Liver (tissue), 9 donors: Measurements from ENCODE around the gene NOPCHAP1. TPM values are rescaled to one million over a fixed set of nuclear protein-coding genes. Genes with fewer than 3 reads are reported as not detected.

Source experiments
- DNase-seq: peaks from one replicate; pipeline ENCODE4 v3.0.0-alpha.2; 2017; ENCODE audit warnings: low spot score
- H3K27ac ChIP-seq, 2 donors: one replicate each; pipeline ENCODE4 v1.7.0; 2013; ENCODE audit warnings: inconsistent platforms in 2 of 2, low read length in 2 of 2, control low read depth in 1 of 2, low read depth in 1 of 2, mild to moderate bottlenecking in 1 of 2
- H3K27me3 ChIP-seq, 4 donors: one replicate each; pipeline versions ENCODE4 v1.6.1 to v1.7.0; 2013; ENCODE audit warnings: low read length in 3 of 4, inconsistent platforms in 1 of 4, mild to moderate bottlenecking in 1 of 4, moderate library complexity in 1 of 4; ENCODE audit not compliant: control insufficient read depth in 4 of 4, insufficient read depth in 4 of 4
- H3K36me3 ChIP-seq, 4 donors: one replicate each; pipeline versions ENCODE4 v1.6.1 to v1.7.0; 2013; ENCODE audit warnings: low read length in 3 of 4, mild to moderate bottlenecking in 3 of 4, low read depth in 1 of 4, moderate library complexity in 1 of 4; ENCODE audit not compliant: control insufficient read depth in 4 of 4, insufficient read depth in 3 of 4
- H3K4me1 ChIP-seq, 4 donors: one replicate each; pipeline versions ENCODE4 v1.6.1 to v1.7.0; 2013; ENCODE audit warnings: low read length in 3 of 4, mild to moderate bottlenecking in 3 of 4, moderate library complexity in 1 of 4; ENCODE audit not compliant: control insufficient read depth in 4 of 4, insufficient read depth in 4 of 4
- H3K4me3 ChIP-seq, 3 donors: one replicate each; pipeline versions ENCODE4 v1.6.1 to v1.7.0; 2013; ENCODE audit warnings: low read length in 3 of 3, control low read depth in 1 of 3, low read depth in 1 of 3, mild to moderate bottlenecking in 1 of 3
- H3K9ac ChIP-seq, 2 donors: one replicate each; pipeline ENCODE4 v1.7.0; 2013; ENCODE audit warnings: low read length in 2 of 2, mild to moderate bottlenecking in 2 of 2, moderate library complexity in 2 of 2, control low read depth in 1 of 2, low read depth in 1 of 2
- H3K9me3 ChIP-seq, 4 donors: one replicate each; pipeline versions ENCODE4 v1.6.1 to v1.7.0; 2013; ENCODE audit warnings: low read length in 3 of 4; ENCODE audit not compliant: control insufficient read depth in 4 of 4
- EGR1 ChIP-seq, 2 donors: IDR thresholded peaks; 2 replicates each; pipeline ENCODE4 v1.6.1; 2016 to 2018; ENCODE audit warnings: antibody characterized with exemption in 2 of 2, low read depth in 2 of 2
- FOXA1 ChIP-seq: IDR thresholded peaks from 2 replicates; pipeline ENCODE4 v1.6.1; 2016; ENCODE audit warnings: antibody characterized with exemption
- GABPA ChIP-seq, 2 donors: IDR thresholded peaks in 1 of 2; conservative IDR thresholded peaks in 1 of 2; 2 replicates each; pipeline ENCODE4 v1.6.1; 2016; ENCODE audit warnings: antibody characterized with exemption in 2 of 2, mild to moderate bottlenecking in 1 of 2, moderate library complexity in 1 of 2
- HNF4A ChIP-seq, 2 donors: conservative IDR thresholded peaks; 2 replicates each; pipeline ENCODE4 v1.6.1; 2016; ENCODE audit warnings: antibody characterized with exemption in 2 of 2, mild to moderate bottlenecking in 2 of 2
- HNF4G ChIP-seq: IDR thresholded peaks from 2 replicates; pipeline ENCODE4 v1.6.1; 2016; ENCODE audit warnings: antibody characterized with exemption
- JUND ChIP-seq, 2 donors: IDR thresholded peaks; 2 replicates each; pipeline ENCODE4 v1.6.1; 2016; ENCODE audit warnings: antibody characterized with exemption in 2 of 2
- RAD21 ChIP-seq, 2 donors: IDR thresholded peaks; 2 replicates each; pipeline ENCODE4 v1.6.1; 2016; ENCODE audit warnings: antibody characterized with exemption in 2 of 2, mild to moderate bottlenecking in 2 of 2
- RXRA ChIP-seq, 2 donors: IDR thresholded peaks; 2 replicates each; pipeline ENCODE4 v1.6.1; 2017 to 2018; ENCODE audit warnings: antibody characterized with exemption in 2 of 2, mild to moderate bottlenecking in 1 of 2
- SP1 ChIP-seq: IDR thresholded peaks from 2 replicates; pipeline ENCODE4 v1.6.1; 2018; ENCODE audit warnings: antibody characterized with exemption, mild to moderate bottlenecking
- TAF1 ChIP-seq: conservative IDR thresholded peaks from 2 replicates; pipeline ENCODE4 v1.6.1; 2016; ENCODE audit warnings: antibody characterized with exemption, mild to moderate bottlenecking
- YY1 ChIP-seq: IDR thresholded peaks from 2 replicates; pipeline ENCODE4 v1.6.1; 2016; ENCODE audit warnings: antibody characterized with exemption, mild to moderate bottlenecking
- WGBS: extraction: QIAGEN DNeasy Blood & Tissue Kit; methylation state at CpG from one replicate; pipeline ENCODE4 v1.1.7; 2013; 5-methylcytosine and 5-hydroxymethylcytosine counted together
- polyA plus RNA-seq, 2 donors: library from polyadenylated mRNA; stranded (reverse) in 1 of 2; unstranded in 1 of 2; fragments of 200-250 nt in 1 of 2; fragments of >200 nt in 1 of 2; fragmentation: Nextera tagmentation in 1 of 2; extraction: Ambion mirVana in 1 of 2; gene quantifications; one replicate each; pipeline versions ENCODE4 v1.2.1 to v1.2.3, GENCODE V29; 2013 to 2015
- total RNA-seq, 2 donors: library from RNA; depleted of rRNA; stranded (reverse); fragments of >200 nt; gene quantifications; one replicate each; pipeline ENCODE4 v1.2.3, GENCODE V29; 2014
- TF ChIP-seq, protein P1 (sequence below): IDR thresholded peaks from 2 replicates; pipeline ENCODE4 v1.6.1; 2016; ENCODE audit warnings: antibody characterized with exemption, mild to moderate bottlenecking
- TF ChIP-seq, protein P2 (sequence below): IDR thresholded peaks from 2 replicates; pipeline ENCODE4 v1.6.1; 2016; ENCODE audit warnings: antibody characterized with exemption
- TF ChIP-seq, protein P3 (sequence below): IDR thresholded peaks from 2 replicates; pipeline ENCODE4 v1.6.1; 2016; ENCODE audit warnings: antibody characterized with exemption
- TF ChIP-seq, protein P4 (sequence below): IDR thresholded peaks from 2 replicates; pipeline ENCODE4 v1.6.1; 2016; ENCODE audit warnings: antibody characterized with exemption
- TF ChIP-seq, protein P5 (sequence below): fragments of 150-350 bp; IDR thresholded peaks from 2 replicates; pipeline ENCODE4 v1.5.1; 2017; ENCODE audit warnings: improper control_type of control experiment, low read depth, low read length; ENCODE audit not compliant: missing input control
- donor health status: healthy.
- donor health status: healthy.
- donor health status: healthy.
- donor health status: healthy.
- donor health status: healthy.

NOPCHAP1 gene
- total and polyA plus RNA-seq, 4 donors = 2.1 to 18.6 (median 3.5) TPM

DNA sequence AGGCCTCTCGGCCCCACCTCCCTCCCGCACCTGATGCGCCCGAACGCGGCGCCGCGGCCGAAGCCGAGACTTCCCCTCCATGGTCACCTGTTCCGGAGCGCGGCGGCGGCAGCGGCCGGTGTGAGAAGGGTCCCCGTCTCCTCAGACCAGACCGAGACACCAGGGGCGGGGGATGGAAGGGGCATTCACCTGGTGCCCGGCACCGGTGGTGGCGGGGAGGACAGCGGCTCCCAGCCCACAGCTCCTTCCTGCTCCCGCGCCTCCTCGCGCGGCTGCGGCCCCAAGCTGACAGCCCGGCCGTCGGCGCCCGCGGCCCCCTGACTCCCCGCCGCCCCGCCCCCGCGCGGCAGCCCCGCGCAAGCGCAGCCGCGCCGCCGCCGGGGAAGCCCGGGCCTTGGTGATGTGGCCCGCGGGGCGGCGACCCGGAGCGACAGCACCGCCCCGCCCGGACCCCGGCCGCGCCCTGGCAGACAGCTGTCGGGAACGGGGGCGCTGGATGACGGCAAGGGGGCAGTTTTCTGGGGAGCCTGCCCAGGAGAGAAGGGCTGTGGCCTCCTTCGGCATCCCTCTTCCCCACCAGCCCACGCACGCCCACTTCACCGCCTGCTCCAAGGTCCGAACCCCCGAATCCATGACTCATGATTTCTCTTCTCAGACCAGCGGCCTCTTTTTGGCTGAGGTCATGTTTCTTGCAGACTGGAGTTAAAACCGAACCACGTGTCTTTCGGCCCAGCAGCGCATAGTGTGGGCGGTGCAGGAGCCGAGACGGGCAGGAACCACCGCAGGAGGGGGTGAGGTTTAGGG is 27.9 kb upstream of the NOPCHAP1 start, which contains the start of gene SLC41A2 (continued):
- TF ChIP-seq, protein P1, sequence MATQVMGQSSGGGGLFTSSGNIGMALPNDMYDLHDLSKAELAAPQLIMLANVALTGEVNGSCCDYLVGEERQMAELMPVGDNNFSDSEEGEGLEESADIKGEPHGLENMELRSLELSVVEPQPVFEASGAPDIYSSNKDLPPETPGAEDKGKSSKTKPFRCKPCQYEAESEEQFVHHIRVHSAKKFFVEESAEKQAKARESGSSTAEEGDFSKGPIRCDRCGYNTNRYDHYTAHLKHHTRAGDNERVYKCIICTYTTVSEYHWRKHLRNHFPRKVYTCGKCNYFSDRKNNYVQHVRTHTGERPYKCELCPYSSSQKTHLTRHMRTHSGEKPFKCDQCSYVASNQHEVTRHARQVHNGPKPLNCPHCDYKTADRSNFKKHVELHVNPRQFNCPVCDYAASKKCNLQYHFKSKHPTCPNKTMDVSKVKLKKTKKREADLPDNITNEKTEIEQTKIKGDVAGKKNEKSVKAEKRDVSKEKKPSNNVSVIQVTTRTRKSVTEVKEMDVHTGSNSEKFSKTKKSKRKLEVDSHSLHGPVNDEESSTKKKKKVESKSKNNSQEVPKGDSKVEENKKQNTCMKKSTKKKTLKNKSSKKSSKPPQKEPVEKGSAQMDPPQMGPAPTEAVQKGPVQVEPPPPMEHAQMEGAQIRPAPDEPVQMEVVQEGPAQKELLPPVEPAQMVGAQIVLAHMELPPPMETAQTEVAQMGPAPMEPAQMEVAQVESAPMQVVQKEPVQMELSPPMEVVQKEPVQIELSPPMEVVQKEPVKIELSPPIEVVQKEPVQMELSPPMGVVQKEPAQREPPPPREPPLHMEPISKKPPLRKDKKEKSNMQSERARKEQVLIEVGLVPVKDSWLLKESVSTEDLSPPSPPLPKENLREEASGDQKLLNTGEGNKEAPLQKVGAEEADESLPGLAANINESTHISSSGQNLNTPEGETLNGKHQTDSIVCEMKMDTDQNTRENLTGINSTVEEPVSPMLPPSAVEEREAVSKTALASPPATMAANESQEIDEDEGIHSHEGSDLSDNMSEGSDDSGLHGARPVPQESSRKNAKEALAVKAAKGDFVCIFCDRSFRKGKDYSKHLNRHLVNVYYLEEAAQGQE = peak; percentile 33
- TF ChIP-seq SP1 (peak; percentile 59), HNF4G (no peak), YY1 (no peak)
- TF ChIP-seq, protein P2, sequence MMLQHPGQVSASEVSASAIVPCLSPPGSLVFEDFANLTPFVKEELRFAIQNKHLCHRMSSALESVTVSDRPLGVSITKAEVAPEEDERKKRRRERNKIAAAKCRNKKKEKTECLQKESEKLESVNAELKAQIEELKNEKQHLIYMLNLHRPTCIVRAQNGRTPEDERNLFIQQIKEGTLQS = no peak

DNA sequence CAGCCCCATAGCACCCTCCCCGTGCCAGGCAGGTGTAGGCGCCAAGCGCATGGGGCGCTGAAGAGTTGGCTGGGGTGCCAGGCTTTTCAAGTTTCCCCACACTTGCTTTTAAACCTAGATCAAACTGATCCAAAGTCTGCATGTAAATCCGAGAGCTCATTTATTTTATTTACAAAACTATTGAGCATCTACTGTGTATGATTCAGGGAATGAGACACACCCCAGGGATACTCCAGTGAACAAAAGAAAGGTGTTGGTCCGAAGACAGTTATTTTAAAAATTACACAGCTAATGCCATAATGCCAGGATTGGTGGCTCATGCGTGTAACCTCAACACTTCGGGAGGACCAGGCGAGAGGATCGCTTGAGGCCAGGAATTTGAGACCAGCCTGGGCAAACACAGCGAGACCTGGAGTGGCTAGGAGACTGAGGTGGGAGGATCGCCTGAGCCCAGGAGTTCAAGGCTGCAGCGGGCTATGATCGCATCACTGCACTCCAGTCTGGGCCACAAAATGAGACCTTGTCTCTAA is 27.2 kb upstream of the NOPCHAP1 start:
- TF ChIP-seq FOXA1 (no peak), RAD21 (IDR thresholded peaks at IDR 0.05) (no peak), SP1 (no peak), TAF1 (no peak), GABPA (IDR thresholded peaks at IDR 0.05 in 1 of 2, conservative IDR thresholded peaks at IDR 0.05 in 1 of 2) (no peak), HNF4G (no peak), EGR1 (IDR thresholded peaks at IDR 0.05; ENCODE audit: low read depth in 2 of 2) (no peak), JUND (IDR thresholded peaks at IDR 0.05) (no peak), RXRA (IDR thresholded peaks at IDR 0.05) (peak in 1 of 2 donors; percentile 3), HNF4A (conservative IDR thresholded peaks at IDR 0.05) (peak in 1 of 2 donors; percentile 24)
- TF ChIP-seq, protein P3, sequence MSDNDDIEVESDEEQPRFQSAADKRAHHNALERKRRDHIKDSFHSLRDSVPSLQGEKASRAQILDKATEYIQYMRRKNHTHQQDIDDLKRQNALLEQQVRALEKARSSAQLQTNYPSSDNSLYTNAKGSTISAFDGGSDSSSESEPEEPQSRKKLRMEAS = peak; percentile 68
- TF ChIP-seq, protein P4, sequence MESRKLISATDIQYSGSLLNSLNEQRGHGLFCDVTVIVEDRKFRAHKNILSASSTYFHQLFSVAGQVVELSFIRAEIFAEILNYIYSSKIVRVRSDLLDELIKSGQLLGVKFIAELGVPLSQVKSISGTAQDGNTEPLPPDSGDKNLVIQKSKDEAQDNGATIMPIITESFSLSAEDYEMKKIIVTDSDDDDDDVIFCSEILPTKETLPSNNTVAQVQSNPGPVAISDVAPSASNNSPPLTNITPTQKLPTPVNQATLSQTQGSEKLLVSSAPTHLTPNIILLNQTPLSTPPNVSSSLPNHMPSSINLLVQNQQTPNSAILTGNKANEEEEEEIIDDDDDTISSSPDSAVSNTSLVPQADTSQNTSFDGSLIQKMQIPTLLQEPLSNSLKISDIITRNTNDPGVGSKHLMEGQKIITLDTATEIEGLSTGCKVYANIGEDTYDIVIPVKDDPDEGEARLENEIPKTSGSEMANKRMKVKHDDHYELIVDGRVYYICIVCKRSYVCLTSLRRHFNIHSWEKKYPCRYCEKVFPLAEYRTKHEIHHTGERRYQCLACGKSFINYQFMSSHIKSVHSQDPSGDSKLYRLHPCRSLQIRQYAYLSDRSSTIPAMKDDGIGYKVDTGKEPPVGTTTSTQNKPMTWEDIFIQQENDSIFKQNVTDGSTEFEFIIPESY = no peak
- TF ChIP-seq, protein P5, sequence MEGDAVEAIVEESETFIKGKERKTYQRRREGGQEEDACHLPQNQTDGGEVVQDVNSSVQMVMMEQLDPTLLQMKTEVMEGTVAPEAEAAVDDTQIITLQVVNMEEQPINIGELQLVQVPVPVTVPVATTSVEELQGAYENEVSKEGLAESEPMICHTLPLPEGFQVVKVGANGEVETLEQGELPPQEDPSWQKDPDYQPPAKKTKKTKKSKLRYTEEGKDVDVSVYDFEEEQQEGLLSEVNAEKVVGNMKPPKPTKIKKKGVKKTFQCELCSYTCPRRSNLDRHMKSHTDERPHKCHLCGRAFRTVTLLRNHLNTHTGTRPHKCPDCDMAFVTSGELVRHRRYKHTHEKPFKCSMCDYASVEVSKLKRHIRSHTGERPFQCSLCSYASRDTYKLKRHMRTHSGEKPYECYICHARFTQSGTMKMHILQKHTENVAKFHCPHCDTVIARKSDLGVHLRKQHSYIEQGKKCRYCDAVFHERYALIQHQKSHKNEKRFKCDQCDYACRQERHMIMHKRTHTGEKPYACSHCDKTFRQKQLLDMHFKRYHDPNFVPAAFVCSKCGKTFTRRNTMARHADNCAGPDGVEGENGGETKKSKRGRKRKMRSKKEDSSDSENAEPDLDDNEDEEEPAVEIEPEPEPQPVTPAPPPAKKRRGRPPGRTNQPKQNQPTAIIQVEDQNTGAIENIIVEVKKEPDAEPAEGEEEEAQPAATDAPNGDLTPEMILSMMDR = peak; percentile 26
- TF ChIP-seq, protein P2 = no peak
- Histone ChIP-seq H3K27me3 (no peaks in the 10 kb centered on the region), H3K4me3 (peak overlapping the region; percentile 59 to 99 (median 89)), H3K9me3 (no peaks in the 10 kb centered on the region), H3K27ac (peak overlapping the region; percentile 92 to 98), H3K4me1 (peaks cover 0 to 49% (median 27%) of the 10 kb centered on the region in 4 donors), H3K9ac (peak overlapping the region; percentile 57 to 69), H3K36me3 (no peaks in the 10 kb centered on the region)
- 23% methylated on average over 14 of the region's 14 CpGs for WGBS
- DNase-seq = no peak
